Fibroblast of lung (primary cell): ENCODE measurements around the gene CNDP2. TPM values are rescaled to one million over a fixed set of nuclear protein-coding genes. Genes with fewer than 3 reads are reported as not detected.
A peak's percentile ranks its signal among the peaks of the same experiment; 100 is the strongest.

ENCODE experiments used
- DNase-seq, 2 donors: peaks; one replicate each; pipeline versions ENCODE4 v3.0.0 to v3.0.0-alpha.2; 2010; ENCODE audit warnings: low read depth in 2 of 2
- H2AFZ ChIP-seq: 2 replicates; pipeline ENCODE4 v1.5.1; 2012; ENCODE audit warnings: low read length, control low read depth, inconsistent platforms
- H3K27ac ChIP-seq: 2 replicates; pipeline ENCODE4 v1.5.1; 2011; ENCODE audit warnings: low read length, control low read depth; ENCODE audit not compliant: insufficient read depth
- H3K27me3 ChIP-seq: 2 replicates; pipeline ENCODE4 v1.5.1; 2011; ENCODE audit warnings: mild to moderate bottlenecking, low read length; ENCODE audit not compliant: control insufficient read depth, insufficient read depth
- H3K36me3 ChIP-seq: 2 replicates; pipeline ENCODE4 v1.5.1; 2011; ENCODE audit warnings: low read length; ENCODE audit not compliant: control insufficient read depth, insufficient read depth
- H3K4me1 ChIP-seq: 2 replicates; pipeline ENCODE4 v1.5.1; 2011; ENCODE audit warnings: low read length; ENCODE audit not compliant: control insufficient read depth, insufficient read depth; ENCODE audit errors: extremely low read depth
- H3K4me2 ChIP-seq: 2 replicates; pipeline ENCODE4 v1.5.1; 2011; ENCODE audit warnings: low read length, control low read depth; ENCODE audit not compliant: insufficient read depth; ENCODE audit errors: extremely low read depth
- H3K4me3 ChIP-seq, 4 experiments: fragments of 200-600 bp in 1 of 4; sonication (generic) in 1 of 4; replicated peaks in 1 of 4; 2 replicates each; pipeline ENCODE4 v1.5.1; 2011 to 2016; ENCODE audit warnings: low read length in 4 of 4, low read depth in 3 of 4, mild to moderate bottlenecking in 3 of 4, control low read depth in 2 of 4, inconsistent platforms in 1 of 4, mixed read lengths in 1 of 4; ENCODE audit not compliant: insufficient read depth in 1 of 4; ENCODE audit errors: control extremely low read depth in 1 of 4
- H3K79me2 ChIP-seq: 2 replicates; pipeline ENCODE4 v1.5.1; 2012; ENCODE audit warnings: mild to moderate bottlenecking, low read length, inconsistent platforms; ENCODE audit not compliant: control insufficient read depth, insufficient read depth
- H3K9ac ChIP-seq: 2 replicates; pipeline ENCODE4 v1.5.1; 2011; ENCODE audit warnings: mild to moderate bottlenecking, low read length, control low read depth; ENCODE audit not compliant: insufficient read depth
- H3K9me3 ChIP-seq: 2 replicates; pipeline ENCODE4 v1.5.1; 2012; ENCODE audit warnings: low read depth, low read length; ENCODE audit not compliant: control insufficient read depth, insufficient read depth
- H4K20me1 ChIP-seq: 2 replicates; pipeline ENCODE4 v1.5.1; 2011; ENCODE audit warnings: low read length; ENCODE audit not compliant: control insufficient read depth, insufficient read depth; ENCODE audit errors: extremely low read depth
- EZH2 ChIP-seq: IDR thresholded peaks from 2 replicates; pipeline ENCODE4 v1.5.1; 2012; ENCODE audit warnings: low read length, control low read depth, mild to moderate bottlenecking; ENCODE audit errors: missing control alignments
- polyA minus RNA-seq: library from RNA; depleted of rRNA, polyadenylated mRNA; stranded (reverse); fragments of >200 nt; gene quantifications from 2 replicates; pipeline ENCODE4 v1.2.3, GENCODE V29; 2011; ENCODE audit warnings: low replicate concordance
- polyA plus RNA-seq, 2 donors: library from polyadenylated mRNA; depleted of rRNA in 1 of 2; stranded (reverse) in 1 of 2; unstranded in 1 of 2; fragments of >200 nt; gene quantifications; 2 replicates each; pipeline ENCODE4 v1.2.1, GENCODE V29; 2011 to 2012; ENCODE audit warnings: missing spikeins in 1 of 2
- total RNA-seq: library from RNA; depleted of rRNA; stranded (reverse); fragments of >200 nt; gene quantifications from 2 replicates; pipeline ENCODE4 v1.2.1, GENCODE V29; 2014
- TF ChIP-seq, protein P1 (sequence below), 2 donors: IDR thresholded peaks in 1 of 2; conservative IDR thresholded peaks in 1 of 2; 1 replicate in 1 of 2; 2 replicates in 1 of 2; pipeline ENCODE4 v1.5.1; 2011 to 2012; ENCODE audit warnings: low read length in 2 of 2, control low read depth in 1 of 2, inconsistent platforms in 1 of 2, low read depth in 1 of 2, mild to moderate bottlenecking in 1 of 2

The CNDP2 gene
- 40.8 and 41.8 TPM in 2 replicates for total RNA-seq
- polyA plus RNA-seq: 69.8 and 117 TPM in 2 replicates
- 75.8 and 115 TPM in 2 replicates for polyA plus RNA-seq (2012)
- polyA minus RNA-seq: 53.4 and 105 TPM in 2 replicates

DNA sequence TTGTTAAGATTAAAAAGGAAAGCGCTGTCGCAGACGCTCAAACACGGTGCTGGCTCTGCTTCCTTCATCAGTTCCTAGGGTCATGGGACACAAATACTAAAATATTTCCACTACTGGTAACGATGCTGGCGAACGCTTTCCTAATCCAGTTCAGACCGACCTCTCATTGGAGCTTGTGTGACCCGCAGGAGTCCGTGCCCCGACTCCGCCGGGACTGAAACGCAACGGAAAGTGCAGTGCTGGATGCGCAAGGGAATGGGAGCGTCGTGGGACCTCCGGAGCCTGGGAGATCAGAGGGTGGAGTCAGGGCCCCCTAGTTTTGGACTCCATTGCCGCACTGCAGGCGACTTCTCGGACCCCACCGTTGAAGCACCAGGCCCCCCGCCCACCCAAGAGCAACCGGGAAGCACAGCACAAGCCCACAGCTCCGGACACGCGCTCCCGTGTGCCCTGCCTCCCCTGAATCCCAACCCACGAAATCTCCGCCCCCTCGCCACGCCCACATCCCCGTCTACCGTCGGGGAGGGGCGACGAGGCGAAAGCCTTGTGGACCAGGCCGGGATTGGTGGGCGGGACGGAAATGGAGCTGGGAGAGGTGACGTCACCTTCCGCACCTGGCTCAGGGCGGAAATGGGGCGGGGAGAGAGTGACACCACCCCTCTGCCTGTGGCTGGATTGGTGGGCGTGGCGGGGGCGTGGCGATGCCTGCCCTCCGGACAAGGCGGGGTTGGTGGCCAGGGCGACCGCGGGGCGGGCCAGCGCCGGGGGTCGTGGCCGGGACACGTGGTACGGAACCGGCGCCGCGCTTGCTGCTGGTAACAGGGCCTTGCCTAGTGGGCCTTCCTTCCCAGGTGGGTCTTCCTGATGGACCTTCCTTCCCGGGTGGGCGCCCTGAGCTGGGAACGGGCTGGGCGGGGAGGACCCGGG lies at the start of gene CNDP2:
Gene CNDP2 (plus strand): TSS at position 783 of the 927 bp plus-strand sequence. CDS start 3,611 bp downstream, outside the sequence.
- no peak for TF ChIP-seq EZH2
- TF ChIP-seq, protein P1, sequence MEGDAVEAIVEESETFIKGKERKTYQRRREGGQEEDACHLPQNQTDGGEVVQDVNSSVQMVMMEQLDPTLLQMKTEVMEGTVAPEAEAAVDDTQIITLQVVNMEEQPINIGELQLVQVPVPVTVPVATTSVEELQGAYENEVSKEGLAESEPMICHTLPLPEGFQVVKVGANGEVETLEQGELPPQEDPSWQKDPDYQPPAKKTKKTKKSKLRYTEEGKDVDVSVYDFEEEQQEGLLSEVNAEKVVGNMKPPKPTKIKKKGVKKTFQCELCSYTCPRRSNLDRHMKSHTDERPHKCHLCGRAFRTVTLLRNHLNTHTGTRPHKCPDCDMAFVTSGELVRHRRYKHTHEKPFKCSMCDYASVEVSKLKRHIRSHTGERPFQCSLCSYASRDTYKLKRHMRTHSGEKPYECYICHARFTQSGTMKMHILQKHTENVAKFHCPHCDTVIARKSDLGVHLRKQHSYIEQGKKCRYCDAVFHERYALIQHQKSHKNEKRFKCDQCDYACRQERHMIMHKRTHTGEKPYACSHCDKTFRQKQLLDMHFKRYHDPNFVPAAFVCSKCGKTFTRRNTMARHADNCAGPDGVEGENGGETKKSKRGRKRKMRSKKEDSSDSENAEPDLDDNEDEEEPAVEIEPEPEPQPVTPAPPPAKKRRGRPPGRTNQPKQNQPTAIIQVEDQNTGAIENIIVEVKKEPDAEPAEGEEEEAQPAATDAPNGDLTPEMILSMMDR (conservative IDR thresholded peaks at IDR 0.05 in 1 of 2, IDR thresholded peaks at IDR 0.05 in 1 of 2; ENCODE audit: low read depth in 1 of 2, low read length in 2 of 2): no peak
- peak within 1 kb of the TSS; percentile 95 for H3K27ac ChIP-seq
- H3K4me1 ChIP-seq: peaks cover 2% of the 10 kb centered on the region
- peak within 1 kb of the TSS; percentile 93 for H3K9ac ChIP-seq
- peaks cover 4% of the 10 kb centered on the region for H3K27me3 ChIP-seq
- peak; percentile 97 to 98 for DNase-seq
- peaks cover 19% of the 10 kb centered on the region for H3K79me2 ChIP-seq
- peak within 1 kb of the TSS; percentile 66 to 89 (median 84) for H3K4me3 ChIP-seq
- H2AFZ ChIP-seq: peak within 1 kb of the TSS; percentile 91
- no peaks in the 10 kb centered on the region for H3K9me3 ChIP-seq
- H3K4me2 ChIP-seq: peak within 1 kb of the TSS; percentile 88
- no peaks in the 10 kb centered on the region for H4K20me1 ChIP-seq
- no peaks in the 10 kb centered on the region for H3K36me3 ChIP-seq

DNA sequence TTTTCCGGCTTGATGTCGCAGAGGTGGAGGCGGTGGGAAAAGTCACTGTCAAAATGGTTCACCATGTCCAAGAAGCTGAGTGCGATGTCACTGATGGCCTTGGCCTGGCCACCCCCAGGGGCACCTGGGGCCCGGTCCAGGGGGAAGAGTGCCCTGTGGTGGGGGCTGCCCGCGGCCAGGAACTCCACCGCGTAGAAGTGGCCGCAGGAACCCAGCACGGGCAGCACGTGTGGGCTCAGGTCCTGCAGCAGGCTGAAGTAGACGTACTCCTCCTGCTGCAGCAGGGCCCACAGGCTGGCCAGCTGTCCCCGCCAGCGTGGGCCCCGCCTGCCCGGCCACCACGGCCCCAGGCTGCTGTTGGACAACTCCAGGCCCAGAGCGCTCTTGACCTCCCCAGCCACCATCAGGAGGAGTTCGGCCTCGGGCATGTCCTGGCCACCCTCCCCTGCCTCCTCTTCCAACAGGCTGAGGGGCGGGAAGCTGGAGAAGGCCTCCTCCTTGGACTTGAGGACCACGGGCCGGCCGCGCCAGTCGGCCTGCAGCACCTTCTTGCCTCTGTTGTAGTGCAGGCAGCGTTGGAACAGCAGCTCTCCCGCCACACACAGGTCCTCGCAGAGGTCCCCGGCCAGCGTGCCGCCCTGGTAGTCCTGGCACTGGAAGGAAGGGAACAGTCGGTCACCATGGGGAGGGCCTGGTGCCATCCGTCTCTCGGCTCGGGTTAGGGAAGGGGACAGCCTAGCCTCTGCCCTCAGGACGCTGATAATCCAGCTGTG lies 49.3 kb upstream of the CNDP2 start:
- no peak for TF ChIP-seq EZH2
- TF ChIP-seq, protein P1 (conservative IDR thresholded peaks at IDR 0.05 in 1 of 2, IDR thresholded peaks at IDR 0.05 in 1 of 2; ENCODE audit: low read depth in 1 of 2, low read length in 2 of 2): no peak
- no peak overlapping the region for H3K4me3 ChIP-seq
- no peak for DNase-seq
- no peaks in the 10 kb centered on the region for H3K9me3 ChIP-seq
- no peaks in the 10 kb centered on the region for H3K79me2 ChIP-seq
- no peaks in the 10 kb centered on the region for H3K27me3 ChIP-seq
- H3K4me1 ChIP-seq: no peaks in the 10 kb centered on the region
- no peaks in the 10 kb centered on the region for H3K36me3 ChIP-seq
- H4K20me1 ChIP-seq: no peaks in the 10 kb centered on the region
- no peak overlapping the region for H3K27ac ChIP-seq
- no peak overlapping the region for H3K9ac ChIP-seq
- H3K4me2 ChIP-seq: no peak overlapping the region
- H2AFZ ChIP-seq: no peak overlapping the region
